HEK293 (cell line): ENCODE measurements around the gene OMA1.

Experiments
- CTCF ChIA-PET: fragments of 350-600 bp; formaldehyde crosslinking; extraction: SDS; loops from one replicate; lab custom pipeline; 2021; ENCODE audit warnings: antibody characterized with exemption; lab: Yijun Ruan, JAX
- POLR2A ChIA-PET: fragments of 300-600 bp; formaldehyde crosslinking; extraction: SDS; loops from one replicate; lab custom pipeline; 2020; ENCODE audit warnings: antibody characterized with exemption, inconsistent platforms; lab: Yijun Ruan, JAX
- H3K27ac ChIP-seq: fragments of 200-500 bp; sonication (Bioruptor generic); 2 replicates; pipeline ENCODE4 v1.5.1; 2014; ENCODE audit warnings: low read depth, low read length, control low read depth, inconsistent platforms; ENCODE audit errors: extremely low read depth
- H3K36me3 ChIP-seq, 2 experiments: fragments of 200-500 bp in 1 of 2; sonication (Bioruptor generic) in 1 of 2; 1 replicate in 1 of 2; 2 replicates in 1 of 2; pipeline ENCODE4 v1.5.1; 2014 to 2017; ENCODE audit warnings: inconsistent platforms in 2 of 2, low read length in 2 of 2; ENCODE audit not compliant: control insufficient read depth in 2 of 2, insufficient read depth in 1 of 2
- H3K4me1 ChIP-seq: fragments of 200-500 bp; sonication (Bioruptor generic); 2 replicates; pipeline ENCODE4 v1.5.1; 2014; ENCODE audit warnings: mild to moderate bottlenecking, low read length, inconsistent platforms; ENCODE audit not compliant: control insufficient read depth, insufficient read depth
- H3K4me3 ChIP-seq: 2 replicates; pipeline ENCODE4 v1.5.1; 2011; ENCODE audit warnings: low read depth, mild to moderate bottlenecking, control low read depth, low read length, moderate library complexity
- H3K9me3 ChIP-seq: fragments of 200-500 bp; sonication (Bioruptor generic); 2 replicates; pipeline ENCODE4 v1.5.1; 2014; ENCODE audit warnings: low read depth, low read length, inconsistent platforms; ENCODE audit not compliant: control insufficient read depth, insufficient read depth
- EGR2 ChIP-seq: fragments of 450-650 bp; formaldehyde crosslinking; IDR thresholded peaks from 2 replicates; pipeline ENCODE4 v1.5.1; 2016; ENCODE audit warnings: low read depth, missing biosample characterization, missing genetic modification characterization
- KLF10 ChIP-seq: fragments of 450-650 bp; IDR thresholded peaks from 2 replicates; pipeline ENCODE4 v1.5.1; 2018; ENCODE audit warnings: missing biosample characterization, mild to moderate bottlenecking, missing genetic modification characterization
- KLF9 ChIP-seq: fragments of 450-650 bp; formaldehyde crosslinking; IDR thresholded peaks from 2 replicates; pipeline ENCODE4 v1.5.1; 2016; ENCODE audit warnings: missing biosample characterization, missing genetic modification characterization, low read depth
- MYNN ChIP-seq: fragments of 450-650 bp; formaldehyde crosslinking; IDR thresholded peaks from 2 replicates; pipeline ENCODE4 v1.5.1; 2016; ENCODE audit warnings: missing biosample characterization, missing genetic modification characterization, borderline replicate concordance
- SP7 ChIP-seq: fragments of 450-650 bp; formaldehyde crosslinking; IDR thresholded peaks from 2 replicates; pipeline ENCODE4 v1.5.1; 2016; ENCODE audit warnings: missing biosample characterization, missing genetic modification characterization
- TCF7L2 ChIP-seq: IDR thresholded peaks from 2 replicates; pipeline ENCODE4 v1.6.1; 2011; ENCODE audit warnings: low read depth, mild to moderate bottlenecking, inconsistent platforms, low read length, moderate library complexity, borderline replicate concordance
- ZBTB48 ChIP-seq: fragments of 450-650 bp; formaldehyde crosslinking; IDR thresholded peaks from 2 replicates; pipeline ENCODE4 v1.5.1; 2016; ENCODE audit warnings: missing biosample characterization, missing genetic modification characterization
- ZEB2 ChIP-seq: fragments of 450-650 bp; formaldehyde crosslinking; IDR thresholded peaks from 2 replicates; pipeline ENCODE4 v1.5.1; 2016; ENCODE audit warnings: missing biosample characterization, missing genetic modification characterization
- ZFP37 ChIP-seq: fragments of 450-650 bp; formaldehyde crosslinking; IDR thresholded peaks from 2 replicates; pipeline ENCODE4 v1.5.1; 2016; ENCODE audit warnings: missing biosample characterization, missing genetic modification characterization
- ZNF121 ChIP-seq: fragments of 450-650 bp; formaldehyde crosslinking; IDR thresholded peaks from 2 replicates; pipeline ENCODE4 v1.5.1; 2016; ENCODE audit warnings: missing biosample characterization, missing genetic modification characterization
- ZNF132 ChIP-seq: fragments of 450-650 bp; formaldehyde crosslinking; IDR thresholded peaks from 2 replicates; pipeline ENCODE4 v1.5.1; 2017; ENCODE audit warnings: missing biosample characterization, missing genetic modification characterization, borderline replicate concordance
- ZNF335 ChIP-seq: fragments of 450-650 bp; formaldehyde crosslinking; conservative IDR thresholded peaks from 2 replicates; pipeline ENCODE4 v1.5.1; 2016; ENCODE audit warnings: missing biosample characterization, missing genetic modification characterization
- ZNF366 ChIP-seq: fragments of 450-650 bp; formaldehyde crosslinking; conservative IDR thresholded peaks from 2 replicates; pipeline ENCODE4 v1.5.1; 2016; ENCODE audit warnings: missing biosample characterization, missing genetic modification characterization
- ZNF423 ChIP-seq: fragments of 450-650 bp; formaldehyde crosslinking; IDR thresholded peaks from 2 replicates; pipeline ENCODE4 v1.5.1; 2016; ENCODE audit warnings: missing biosample characterization, missing genetic modification characterization
- ZNF433 ChIP-seq: fragments of 450-650 bp; formaldehyde crosslinking; IDR thresholded peaks from 2 replicates; pipeline ENCODE4 v1.5.1; 2016; ENCODE audit warnings: missing biosample characterization, missing genetic modification characterization, low read depth
- ZNF48 ChIP-seq: fragments of 450-650 bp; formaldehyde crosslinking; IDR thresholded peaks from 2 replicates; pipeline ENCODE4 v1.5.1; 2016; ENCODE audit warnings: missing biosample characterization, missing genetic modification characterization
- ZNF501 ChIP-seq: fragments of 450-650 bp; formaldehyde crosslinking; IDR thresholded peaks from 2 replicates; pipeline ENCODE4 v1.5.1; 2016; ENCODE audit warnings: missing biosample characterization, missing genetic modification characterization
- ZNF510 ChIP-seq: fragments of 450-650 bp; formaldehyde crosslinking; IDR thresholded peaks from 2 replicates; pipeline ENCODE4 v1.5.1; 2018; ENCODE audit warnings: mild to moderate bottlenecking, missing genetic modification characterization, missing biosample characterization; ENCODE audit not compliant: insufficient replicate concordance
- ZNF530 ChIP-seq: fragments of 450-650 bp; formaldehyde crosslinking; IDR thresholded peaks from 2 replicates; pipeline ENCODE4 v1.5.1; 2016; ENCODE audit warnings: low read depth, missing biosample characterization, missing genetic modification characterization
- ZNF558 ChIP-seq: fragments of 450-650 bp; formaldehyde crosslinking; IDR thresholded peaks from 2 replicates; pipeline ENCODE4 v1.5.1; 2016; ENCODE audit warnings: missing biosample characterization, missing genetic modification characterization
- ZNF571 ChIP-seq: fragments of 450-650 bp; formaldehyde crosslinking; IDR thresholded peaks from 2 replicates; pipeline ENCODE4 v1.5.0; 2017; ENCODE audit warnings: missing biosample characterization, missing genetic modification characterization
- ZNF623 ChIP-seq: fragments of 450-650 bp; formaldehyde crosslinking; IDR thresholded peaks from 2 replicates; pipeline ENCODE4 v1.5.1; 2016; ENCODE audit warnings: missing biosample characterization, missing genetic modification characterization
- ZNF660 ChIP-seq: fragments of 450-650 bp; IDR thresholded peaks from 2 replicates; pipeline ENCODE4 v1.5.1; 2018; ENCODE audit warnings: missing biosample characterization, mild to moderate bottlenecking, missing genetic modification characterization
- TF ChIP-seq, protein P1 (sequence below): fragments of 450-650 bp; formaldehyde crosslinking; IDR thresholded peaks from 2 replicates; pipeline ENCODE4 v1.5.1; 2016; ENCODE audit warnings: missing biosample characterization, missing genetic modification characterization, borderline replicate concordance
- TF ChIP-seq, protein P2 (sequence below): fragments of 450-650 bp; formaldehyde crosslinking; IDR thresholded peaks from 2 replicates; pipeline ENCODE4 v1.5.1; 2017; ENCODE audit warnings: missing biosample characterization, missing genetic modification characterization
- TF ChIP-seq, protein P3 (sequence below): fragments of 450-650 bp; formaldehyde crosslinking; IDR thresholded peaks from 2 replicates; pipeline ENCODE4 v1.5.0; 2017; ENCODE audit warnings: missing biosample characterization, missing genetic modification characterization, borderline replicate concordance
- TF ChIP-seq, protein P4 (sequence below): fragments of 450-650 bp; formaldehyde crosslinking; IDR thresholded peaks from 2 replicates; pipeline ENCODE4 v1.5.1; 2016; ENCODE audit warnings: missing biosample characterization, missing genetic modification characterization

OMA1 gene

DNA sequence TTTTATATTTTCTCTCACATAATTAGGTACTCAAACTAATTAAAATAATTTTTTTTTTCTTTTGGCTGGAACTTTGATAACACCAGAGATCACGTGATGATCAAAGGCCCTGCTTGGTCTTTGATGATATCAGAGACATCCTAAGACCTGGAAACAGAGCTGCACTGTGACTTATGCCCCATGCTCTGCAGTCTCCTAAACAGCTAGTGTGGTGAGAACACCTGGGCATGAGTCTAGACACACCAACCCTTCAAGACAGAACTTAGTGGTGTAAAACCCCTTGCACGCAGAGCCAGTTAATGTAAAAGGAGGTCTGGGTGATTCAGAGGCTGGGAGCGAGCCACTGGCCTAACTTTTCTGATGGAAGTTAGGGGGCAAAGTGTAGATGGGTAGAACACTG is 70.3 kb downstream of the OMA1 start:
- Histone ChIP-seq H3K4me3 (no peak overlapping the region), H3K27ac (no peak overlapping the region), H3K9me3 (no peaks in the 10 kb centered on the region), H3K4me1 (no peaks in the 10 kb centered on the region; the same call in 1 of the 2 replicates), H3K36me3 (no peaks in the 10 kb centered on the region)
- ChIA-PET CTCF (interaction anchor here (0.8 kb wide), 1 partner anchor 39 kb away, joined by 3 read pairs; no protein-coding TSS in a partner anchor), POLR2A (no interaction called here)
- TF ChIP-seq ZNF132 (no peak), ZNF530 (tag by site-specific recombination) (no peak), ZBTB48 (tag by site-specific recombination) (no peak), ZFP37 (no peak), KLF10 (tag by site-specific recombination) (no peak), KLF9 (tag by site-specific recombination) (no peak), ZNF433 (tag by site-specific recombination) (no peak)
- TF ChIP-seq, protein P1, sequence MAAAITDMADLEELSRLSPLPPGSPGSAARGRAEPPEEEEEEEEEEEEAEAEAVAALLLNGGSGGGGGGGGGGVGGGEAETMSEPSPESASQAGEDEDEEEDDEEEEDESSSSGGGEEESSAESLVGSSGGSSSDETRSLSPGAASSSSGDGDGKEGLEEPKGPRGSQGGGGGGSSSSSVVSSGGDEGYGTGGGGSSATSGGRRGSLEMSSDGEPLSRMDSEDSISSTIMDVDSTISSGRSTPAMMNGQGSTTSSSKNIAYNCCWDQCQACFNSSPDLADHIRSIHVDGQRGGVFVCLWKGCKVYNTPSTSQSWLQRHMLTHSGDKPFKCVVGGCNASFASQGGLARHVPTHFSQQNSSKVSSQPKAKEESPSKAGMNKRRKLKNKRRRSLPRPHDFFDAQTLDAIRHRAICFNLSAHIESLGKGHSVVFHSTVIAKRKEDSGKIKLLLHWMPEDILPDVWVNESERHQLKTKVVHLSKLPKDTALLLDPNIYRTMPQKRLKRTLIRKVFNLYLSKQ (tag by site-specific recombination): no peak
- TF ChIP-seq, protein P2, sequence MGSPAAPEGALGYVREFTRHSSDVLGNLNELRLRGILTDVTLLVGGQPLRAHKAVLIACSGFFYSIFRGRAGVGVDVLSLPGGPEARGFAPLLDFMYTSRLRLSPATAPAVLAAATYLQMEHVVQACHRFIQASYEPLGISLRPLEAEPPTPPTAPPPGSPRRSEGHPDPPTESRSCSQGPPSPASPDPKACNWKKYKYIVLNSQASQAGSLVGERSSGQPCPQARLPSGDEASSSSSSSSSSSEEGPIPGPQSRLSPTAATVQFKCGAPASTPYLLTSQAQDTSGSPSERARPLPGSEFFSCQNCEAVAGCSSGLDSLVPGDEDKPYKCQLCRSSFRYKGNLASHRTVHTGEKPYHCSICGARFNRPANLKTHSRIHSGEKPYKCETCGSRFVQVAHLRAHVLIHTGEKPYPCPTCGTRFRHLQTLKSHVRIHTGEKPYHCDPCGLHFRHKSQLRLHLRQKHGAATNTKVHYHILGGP (tag by site-specific recombination): no peak

DNA sequence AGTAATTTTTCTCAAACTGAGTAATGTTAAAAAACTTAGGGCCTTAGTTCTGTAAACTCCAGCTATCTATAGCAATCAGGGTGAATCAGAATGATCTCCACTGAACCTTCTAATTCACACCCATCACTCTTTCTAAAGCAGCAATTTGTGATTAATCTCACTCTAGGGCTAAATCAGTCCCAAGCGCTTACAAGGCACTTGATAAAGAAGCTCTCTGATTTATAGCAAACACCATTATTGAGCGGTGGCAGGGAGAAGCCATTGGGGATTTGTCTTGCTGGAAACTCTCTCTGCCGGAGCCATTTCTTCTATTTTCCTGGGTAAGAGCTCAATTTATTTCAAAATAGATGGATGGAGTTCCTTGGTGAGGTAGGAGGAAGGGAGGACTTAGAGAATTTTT is 77.0 kb downstream of the OMA1 start:
- no peaks in the 10 kb centered on the region for H3K4me1 ChIP-seq
- no peak overlapping the region for H3K27ac ChIP-seq
- H3K9me3 ChIP-seq: no peaks in the 10 kb centered on the region
- no peak for TF ChIP-seq ZNF510 (tag by site-specific recombination)
- TF ChIP-seq, all 188 proteins: peak for 0
- Histone ChIP-seq H3K36me3 (no peaks in the 10 kb centered on the region), H3K4me3 (no peak overlapping the region)
- ChIA-PET POLR2A (no interaction called here), CTCF (no interaction called here)

DNA sequence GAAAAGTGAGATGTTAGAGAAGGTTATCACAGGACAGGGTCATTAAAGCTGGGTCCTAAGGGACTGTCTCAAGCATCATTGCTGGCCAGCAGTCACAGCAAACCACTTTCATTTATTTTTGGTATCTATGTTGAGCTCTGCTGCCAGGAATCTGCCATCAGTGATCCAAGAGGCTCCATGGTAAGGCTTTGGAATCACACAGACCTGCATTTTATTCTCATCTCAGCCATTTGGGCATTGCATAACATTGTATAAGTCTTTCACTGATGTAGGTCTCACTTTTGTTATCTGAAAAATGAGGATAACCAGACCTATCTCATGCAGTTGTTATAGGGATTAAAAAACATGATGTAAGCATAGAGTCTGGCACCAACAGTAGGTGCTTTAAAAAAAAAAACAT is 77.5 kb downstream of the OMA1 start:
- TF ChIP-seq ZEB2 (tag by site-specific recombination) (no peak), ZNF571 (no peak), ZNF623 (tag by site-specific recombination) (no peak), ZNF660 (no peak), ZNF48 (tag by site-specific recombination) (no peak), ZNF558 (no peak), EGR2 (tag by site-specific recombination) (no peak), ZNF366 (tag by site-specific recombination) (no peak), ZNF501 (tag by site-specific recombination) (no peak), ZNF121 (tag by site-specific recombination) (no peak), SP7 (tag by site-specific recombination) (no peak), TCF7L2 (no peak), MYNN (tag by site-specific recombination) (no peak), ZNF335 (no peak), ZNF423 (tag by site-specific recombination) (no peak)
- TF ChIP-seq, protein P3, sequence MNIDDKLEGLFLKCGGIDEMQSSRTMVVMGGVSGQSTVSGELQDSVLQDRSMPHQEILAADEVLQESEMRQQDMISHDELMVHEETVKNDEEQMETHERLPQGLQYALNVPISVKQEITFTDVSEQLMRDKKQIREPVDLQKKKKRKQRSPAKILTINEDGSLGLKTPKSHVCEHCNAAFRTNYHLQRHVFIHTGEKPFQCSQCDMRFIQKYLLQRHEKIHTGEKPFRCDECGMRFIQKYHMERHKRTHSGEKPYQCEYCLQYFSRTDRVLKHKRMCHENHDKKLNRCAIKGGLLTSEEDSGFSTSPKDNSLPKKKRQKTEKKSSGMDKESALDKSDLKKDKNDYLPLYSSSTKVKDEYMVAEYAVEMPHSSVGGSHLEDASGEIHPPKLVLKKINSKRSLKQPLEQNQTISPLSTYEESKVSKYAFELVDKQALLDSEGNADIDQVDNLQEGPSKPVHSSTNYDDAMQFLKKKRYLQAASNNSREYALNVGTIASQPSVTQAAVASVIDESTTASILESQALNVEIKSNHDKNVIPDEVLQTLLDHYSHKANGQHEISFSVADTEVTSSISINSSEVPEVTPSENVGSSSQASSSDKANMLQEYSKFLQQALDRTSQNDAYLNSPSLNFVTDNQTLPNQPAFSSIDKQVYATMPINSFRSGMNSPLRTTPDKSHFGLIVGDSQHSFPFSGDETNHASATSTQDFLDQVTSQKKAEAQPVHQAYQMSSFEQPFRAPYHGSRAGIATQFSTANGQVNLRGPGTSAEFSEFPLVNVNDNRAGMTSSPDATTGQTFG (tag by site-specific recombination): no peak
- TF ChIP-seq, protein P4, sequence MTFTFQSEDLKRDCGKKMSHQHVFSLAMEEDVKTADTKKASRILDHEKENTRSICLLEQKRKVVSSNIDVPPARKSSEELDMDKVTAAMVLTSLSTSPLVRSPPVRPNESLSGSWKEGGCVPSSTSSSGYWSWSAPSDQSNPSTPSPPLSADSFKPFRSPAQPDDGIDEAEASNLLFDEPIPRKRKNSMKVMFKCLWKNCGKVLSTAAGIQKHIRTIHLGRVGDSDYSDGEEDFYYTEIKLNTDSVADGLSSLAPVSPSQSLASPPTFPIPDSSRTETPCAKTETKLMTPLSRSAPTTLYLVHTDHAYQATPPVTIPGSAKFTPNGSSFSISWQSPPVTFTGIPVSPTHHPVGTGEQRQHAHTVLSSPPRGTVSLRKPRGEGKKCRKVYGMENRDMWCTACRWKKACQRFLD (tag by site-specific recombination): no peak
- CTCF ChIA-PET: no interaction called here
- POLR2A ChIA-PET: no interaction called here

More for the DNA sequence above, 77.5 kb downstream of the OMA1 start:
- Histone ChIP-seq H3K9me3 (no peaks in the 10 kb centered on the region), H3K4me1 (no peaks in the 10 kb centered on the region), H3K27ac (no peak overlapping the region), H3K36me3 (no peaks in the 10 kb centered on the region), H3K4me3 (no peak overlapping the region)
